HG02884 (cell line): ENCODE data around the gene FAAP24.
"Not testable (repeated sequence)": the region's sequence is repeated elsewhere in the genome, so short reads cannot be mapped to it uniquely, and the experiment has no call there.

Source experiments
- ATAC-seq: cut with Tn5 transposase; IDR thresholded peaks from one replicate; pipeline ENCODE4 v1.9.1; 2021; ENCODE audit warnings: mild to moderate bottlenecking, moderate library complexity; ENCODE audit not compliant: unreplicated experiment

The FAAP24 gene

DNA sequence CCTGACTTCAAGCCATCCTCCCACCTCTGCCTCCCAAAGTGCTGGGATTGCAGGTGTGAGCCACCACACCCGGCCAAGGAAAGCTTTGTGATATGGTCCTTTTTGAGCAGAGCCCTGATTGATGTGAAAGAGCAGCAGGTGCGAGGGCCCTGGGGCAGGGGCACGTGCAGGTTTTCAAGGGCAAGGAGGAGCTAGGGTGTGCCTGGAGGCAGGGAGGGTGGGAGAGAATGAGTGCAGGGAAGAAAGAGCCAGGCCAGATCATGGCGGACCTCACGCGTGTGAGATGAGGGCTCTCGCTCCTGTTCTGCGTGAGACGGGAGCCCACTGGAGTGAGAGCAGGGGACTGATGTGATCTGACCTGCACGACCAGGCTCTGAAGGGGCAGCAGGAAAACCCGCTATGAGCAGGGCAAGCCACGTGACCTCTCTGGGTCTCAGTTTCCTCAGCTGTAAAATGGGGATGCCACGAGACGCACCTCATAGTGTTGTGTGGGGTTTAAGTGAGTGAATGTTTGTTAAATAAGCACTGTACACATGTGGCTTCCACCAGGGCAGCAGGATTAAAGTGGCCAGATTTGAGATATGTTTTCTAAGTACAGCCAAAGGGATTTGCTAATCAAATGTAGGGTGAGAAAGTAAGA is 25.8 kb downstream of the FAAP24 start:
- no peak for ATAC-seq

DNA sequence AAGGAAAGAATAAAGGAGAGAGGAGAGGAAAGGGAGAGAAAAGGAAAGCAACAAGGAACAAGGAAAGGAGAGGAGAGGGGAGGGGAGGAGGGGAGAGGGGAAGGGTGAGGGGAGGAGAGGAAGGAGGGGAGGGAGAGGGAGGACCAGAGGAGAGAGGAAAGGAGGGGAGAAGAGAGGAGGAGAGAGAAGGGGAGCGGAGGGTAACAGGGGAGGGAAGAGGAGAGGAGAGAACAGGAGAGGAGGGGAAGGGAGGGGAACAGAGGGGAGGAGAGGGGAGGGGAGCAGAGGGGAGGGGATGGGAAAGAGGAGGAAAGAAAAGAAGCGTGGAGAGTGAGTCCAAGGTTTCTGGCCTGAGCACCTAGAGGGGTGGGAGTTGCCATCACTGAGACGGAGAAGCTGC is 26.7 kb downstream of the FAAP24 start:
- ATAC-seq, result no peak

DNA sequence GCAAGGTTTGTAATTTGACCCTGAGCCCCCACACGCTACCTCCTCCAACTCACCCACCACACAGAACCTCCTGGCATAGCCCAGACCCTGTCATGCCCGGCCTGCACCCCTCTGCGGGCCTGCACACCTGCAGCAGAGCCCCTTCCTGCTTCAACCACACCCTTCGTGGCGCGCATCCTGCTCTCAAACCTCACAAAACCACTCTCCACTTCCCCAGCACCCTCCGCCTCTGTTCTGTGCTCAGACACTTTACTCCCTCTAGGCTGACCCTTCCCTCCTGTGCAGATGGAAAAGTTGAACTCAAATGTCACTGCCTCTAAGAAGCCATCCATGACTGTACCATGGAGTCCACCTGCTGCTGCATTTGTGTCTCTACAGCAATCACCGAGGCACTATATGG is 28.5 kb downstream of the FAAP24 start:
- no peak for ATAC-seq

DNA sequence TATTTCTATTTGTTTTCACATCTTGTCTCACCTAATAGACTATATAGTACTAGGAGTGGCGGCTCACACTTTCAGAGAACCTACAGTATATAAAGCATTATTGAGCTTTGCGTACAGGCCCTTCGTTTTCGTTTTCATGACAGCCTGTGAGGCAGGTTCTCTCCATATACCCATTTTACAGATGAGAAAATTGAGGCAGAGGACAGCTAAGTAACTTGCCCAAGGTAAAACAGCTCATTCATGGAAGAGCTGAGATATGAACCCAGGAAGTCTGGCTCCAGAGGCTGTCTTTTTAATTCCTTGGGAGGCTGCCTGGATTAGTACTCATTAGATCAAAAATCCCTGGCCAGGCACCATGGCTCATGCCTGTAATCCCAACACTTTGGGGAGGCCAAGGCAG is 28.9 kb downstream of the FAAP24 start:
- no peak for ATAC-seq

DNA sequence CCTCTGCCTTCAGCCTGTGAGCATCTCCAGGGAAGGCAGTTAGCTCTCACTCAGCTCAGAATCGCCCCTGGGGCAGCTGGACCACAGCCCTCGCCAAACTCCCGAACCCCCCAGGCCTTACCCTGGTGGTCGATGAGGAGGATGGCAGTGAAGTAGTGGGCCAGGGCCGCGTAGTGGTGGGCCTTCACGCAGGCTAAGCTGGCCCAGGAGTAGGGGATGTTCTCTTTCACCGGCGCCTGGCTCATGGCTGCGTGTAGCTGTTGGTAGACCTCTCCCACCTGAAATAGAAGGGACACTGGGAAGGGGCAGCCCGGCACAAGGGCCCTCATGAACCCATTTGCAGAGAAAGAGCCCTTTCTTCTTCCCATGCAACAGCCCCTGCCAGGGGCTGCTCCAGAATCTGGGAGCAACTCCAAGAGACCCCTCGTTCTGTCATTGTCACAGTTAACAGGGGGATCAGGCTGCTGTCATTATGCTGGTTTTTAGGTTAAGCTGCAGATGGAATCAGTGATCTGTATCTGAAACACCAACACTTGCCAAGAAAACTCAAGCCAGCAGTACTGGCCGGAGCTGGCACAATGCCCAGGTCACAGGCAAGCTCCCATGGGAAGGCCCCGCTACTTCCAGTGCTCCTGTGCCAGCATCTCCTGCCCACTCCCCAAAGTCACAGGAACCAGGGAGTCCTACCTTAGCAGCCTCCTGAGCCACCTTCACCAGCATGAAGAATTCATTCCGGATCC is 30.3 kb downstream of the FAAP24 start:
- not testable (repeated sequence) for ATAC-seq

DNA sequence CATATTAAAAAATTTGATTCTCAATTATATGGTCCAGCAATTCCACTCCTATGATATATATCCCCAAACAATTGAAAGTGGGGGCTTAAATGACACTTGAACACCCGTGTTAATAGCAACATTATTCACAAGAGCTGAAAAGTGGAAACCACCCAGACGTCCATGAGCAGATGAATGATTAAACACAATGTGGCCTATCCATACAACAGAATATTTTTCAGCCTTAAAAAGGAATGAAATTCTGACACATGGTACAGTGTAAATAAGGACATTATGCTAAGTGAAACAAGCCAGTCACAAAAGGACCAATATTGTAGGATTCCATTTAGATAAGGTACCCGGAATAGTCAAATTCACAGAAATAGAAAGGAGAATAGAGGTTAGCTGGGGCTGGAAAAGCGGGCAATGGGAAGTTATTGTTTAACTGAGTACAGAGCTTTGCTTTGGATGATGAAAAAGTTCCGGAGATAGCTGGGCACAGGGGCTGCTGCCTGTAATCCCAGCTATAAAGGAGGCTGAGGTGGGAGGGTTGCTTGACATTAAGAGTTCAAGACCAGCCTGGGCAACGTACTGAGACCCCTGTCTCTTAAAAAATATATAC is 31.5 kb downstream of the FAAP24 start:
- not testable (repeated sequence) for ATAC-seq

DNA sequence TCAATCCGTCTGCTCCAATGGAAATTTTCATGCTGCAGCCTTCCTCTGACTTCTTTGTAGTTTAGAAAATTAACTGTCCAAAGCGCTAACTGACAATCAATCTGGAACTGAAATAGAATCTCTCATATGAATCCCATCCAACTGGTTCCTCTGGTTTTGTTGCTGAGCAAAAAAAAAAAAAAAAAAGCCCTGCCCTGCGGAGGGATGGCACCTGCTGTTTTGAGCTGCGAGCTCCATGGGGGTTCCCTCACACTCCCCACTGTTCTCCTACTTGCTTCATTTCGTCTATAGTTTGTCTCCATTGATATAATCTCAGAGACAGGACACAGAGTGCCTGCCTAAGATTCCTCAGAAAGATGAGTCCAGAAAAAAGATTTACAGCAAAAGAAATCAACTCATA is 33.4 kb downstream of the FAAP24 start:
- no peak for ATAC-seq

DNA sequence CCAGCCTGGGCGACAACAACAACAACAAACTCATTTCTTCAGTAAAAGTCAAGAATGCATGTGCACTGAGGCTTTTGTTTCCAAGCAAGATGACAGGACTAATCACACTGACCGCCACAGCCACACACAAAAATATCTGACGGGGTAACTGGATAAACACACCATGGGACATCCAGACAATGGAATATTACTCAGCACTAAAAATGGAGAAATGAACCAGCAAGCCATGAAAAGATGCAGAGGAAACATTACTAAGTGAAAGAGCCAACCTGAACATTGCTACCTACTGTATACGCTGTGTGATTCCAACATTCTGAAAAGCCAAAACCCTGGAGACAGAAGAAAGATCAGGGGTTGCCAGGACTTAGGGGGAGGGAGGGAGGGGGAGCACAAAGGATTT is 36.7 kb downstream of the FAAP24 start:
- no peak for ATAC-seq

DNA sequence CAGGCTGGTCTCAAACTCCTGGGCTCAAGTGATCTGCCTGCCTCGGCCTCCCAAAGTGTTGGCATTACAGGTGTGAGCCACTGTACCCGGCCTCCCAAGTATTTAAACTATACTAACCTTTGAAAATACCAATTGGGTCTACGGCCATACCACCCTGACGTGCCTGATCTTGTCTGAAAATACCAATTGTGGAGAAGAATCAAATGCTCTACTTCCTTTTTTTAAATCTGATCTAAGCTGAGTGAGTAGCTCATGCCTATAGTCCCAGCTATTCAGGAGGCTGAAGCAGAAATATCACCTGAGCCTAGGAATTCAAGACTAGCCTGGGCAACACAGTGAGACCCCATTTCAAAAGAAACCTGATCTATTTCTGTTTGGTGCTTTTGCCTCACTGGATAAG is 38.8 kb downstream of the FAAP24 start:
- not testable (repeated sequence) for ATAC-seq

DNA sequence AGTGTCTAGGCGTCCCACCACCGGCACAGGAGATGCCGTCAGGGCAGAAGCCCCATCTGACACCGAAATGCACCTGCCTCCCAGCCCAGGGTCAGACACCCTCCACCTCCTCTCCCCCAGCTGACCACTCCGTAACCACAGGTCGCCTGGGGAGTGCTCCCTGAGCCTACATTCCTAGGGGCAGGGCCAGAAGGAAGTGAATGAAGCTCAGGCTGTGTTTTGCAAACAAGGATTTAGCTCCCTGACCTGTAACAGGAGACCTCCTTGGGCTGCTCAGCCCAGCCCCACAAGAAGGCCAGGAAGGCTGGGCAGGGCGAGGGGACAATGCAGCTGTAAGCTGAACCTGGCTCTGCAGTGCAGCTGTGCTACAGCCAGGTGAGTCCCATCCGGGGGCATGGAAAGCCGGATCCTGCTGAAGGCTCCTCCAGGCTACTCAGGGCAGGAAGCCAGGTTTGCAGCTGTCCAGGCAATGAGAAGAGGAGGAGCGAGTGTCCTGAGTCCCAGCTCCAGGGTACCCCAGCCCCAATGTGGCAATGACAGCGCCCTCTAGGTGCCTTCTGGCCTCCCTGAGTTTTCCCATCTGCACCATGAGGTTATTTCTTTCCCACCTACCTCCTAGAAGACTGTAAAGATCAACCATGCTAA is 50.6 kb downstream of the FAAP24 start:
- ATAC-seq, result no peak

DNA sequence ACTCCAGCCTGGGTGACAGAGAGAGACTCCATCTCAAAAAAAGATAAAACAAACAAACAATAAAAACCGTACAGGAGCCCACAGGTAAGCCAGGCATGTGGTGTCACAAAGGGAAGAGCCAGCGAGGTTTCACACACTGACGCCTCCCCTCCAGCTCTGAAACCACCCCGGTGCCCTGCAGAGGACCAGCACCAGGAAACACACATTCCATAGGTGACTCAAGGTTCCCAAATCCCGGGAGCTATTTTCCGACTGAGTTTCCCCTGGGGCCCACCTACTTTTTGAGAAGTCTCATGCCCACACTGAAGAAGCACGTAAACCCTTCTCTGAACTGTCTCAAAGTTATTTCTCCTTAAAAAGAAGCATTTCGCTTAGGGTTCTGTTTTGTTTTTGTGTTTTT is 52.4 kb downstream of the FAAP24 start:
- ATAC-seq, result no peak

DNA sequence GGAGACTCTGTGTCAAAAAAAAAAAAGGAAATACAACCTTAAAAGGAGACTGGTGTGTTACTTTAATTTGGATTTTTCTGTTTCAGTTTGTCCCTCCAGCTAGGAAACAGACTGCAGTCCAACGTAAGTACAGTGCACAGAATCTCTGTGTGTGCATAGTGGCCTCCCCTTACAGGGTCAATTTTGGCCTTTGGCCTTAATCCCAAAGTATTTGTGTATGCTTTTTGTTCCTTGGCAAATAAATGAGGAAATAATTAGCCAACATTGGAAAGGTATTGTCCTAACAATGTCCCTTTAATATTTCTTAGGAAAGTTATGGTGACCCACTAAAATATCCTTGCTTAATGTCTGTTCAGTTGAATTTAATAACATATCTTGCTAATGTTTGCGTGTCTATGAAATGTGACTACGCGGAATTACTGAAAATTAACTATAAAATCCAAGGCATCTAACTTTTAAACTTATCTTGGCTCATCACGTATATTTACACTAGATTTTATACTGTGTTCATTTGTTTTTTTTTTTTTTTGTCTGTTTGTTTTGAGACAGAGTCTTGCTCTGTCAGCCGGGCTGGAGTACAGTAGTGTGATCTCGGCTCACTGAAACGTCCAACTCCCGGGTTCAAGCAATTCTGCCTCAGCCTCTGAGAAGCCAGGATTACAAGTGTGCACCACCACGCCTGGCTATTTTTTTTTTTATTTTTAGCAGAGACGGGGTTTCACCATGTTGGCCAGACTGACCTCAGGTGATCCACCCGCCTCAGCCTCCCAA is 53.6 kb downstream of the FAAP24 start:
- not testable (repeated sequence) for ATAC-seq

DNA sequence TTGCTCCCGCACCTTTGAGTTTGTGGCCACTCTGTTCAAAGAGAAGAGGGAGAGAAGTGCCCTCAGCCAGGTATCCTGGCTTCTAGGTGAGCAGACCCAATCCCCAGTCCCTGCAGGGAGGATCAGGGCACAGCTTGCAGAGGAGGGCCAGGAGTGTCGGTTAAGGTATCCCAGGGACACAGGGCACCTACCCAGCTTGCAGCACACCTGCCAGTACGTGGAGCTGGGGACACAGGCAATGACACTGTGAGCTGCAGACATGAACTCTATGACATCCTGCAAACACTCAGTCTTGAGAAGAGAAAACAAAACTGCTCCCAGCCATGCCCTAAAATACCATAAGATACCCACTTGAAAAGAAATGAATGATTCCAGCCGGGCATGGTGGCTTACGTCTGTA is 54.6 kb downstream of the FAAP24 start:
- not testable (repeated sequence) for ATAC-seq
